GM12878 (cell line): Measurements from ENCODE around the gene PRKCE. TPM values are rescaled to one million over a fixed set of nuclear protein-coding genes. Genes with fewer than 3 reads are reported as not detected.

Experiments used
- ATAC-seq: fragments of 200-7000 bp; cut with Tn5 transposase; 3 replicates; pipeline ENCODE4 v1.9.1; 2020; ENCODE audit warnings: mild to moderate bottlenecking, moderate library complexity
- BruUV-seq: library from RNA; stranded (reverse); fragments of 400-500 nt; replicated peaks from 2 replicates; lab custom pipeline; 2021; lab: Mats Ljungman, UMichigan
- CTCF ChIA-PET: fragments of 300-600 bp; sonication (Branson Sonifier 250); formaldehyde crosslinking; extraction: SDS; loops from one replicate; lab custom pipeline; 2021; ENCODE audit warnings: inconsistent platforms; lab: Yijun Ruan, JAX
- POLR2A ChIA-PET: fragments of 350-600 bp; formaldehyde crosslinking; extraction: SDS; loops from one replicate; lab custom pipeline; 2021; ENCODE audit warnings: inconsistent platforms; lab: Charles Lee
- RAD21 ChIA-PET: fragments of 300-600 bp; sonication (Branson Sonifier 250); formaldehyde crosslinking; loops from one replicate; lab custom pipeline; 2023; ENCODE audit warnings: antibody characterized with exemption; ENCODE audit not compliant: unreplicated experiment; lab: Charles Lee
- SMC1A ChIA-PET: fragments of 300-600 bp; sonication (Branson Sonifier 250); formaldehyde crosslinking; loops from one replicate; lab custom pipeline; 2023; ENCODE audit not compliant: unreplicated experiment, uncharacterized antibody; lab: Charles Lee
- DNase-seq: peaks from one replicate; pipeline ENCODE4 v3.0.0-alpha.2; 2011; ENCODE audit warnings: low read depth, low spot score
- FAIRE-seq: peaks from 3 replicates; lab custom pipeline; 2011; peaks lifted over from hg19 to GRCh38; lab: Jason Lieb, UNC
- H2AFZ ChIP-seq: 2 replicates; pipeline ENCODE4 v1.6.0; 2011; ENCODE audit warnings: low read depth, low read length, control low read depth; ENCODE audit not compliant: control insufficient read depth
- H3K27ac ChIP-seq: 2 replicates; pipeline ENCODE4 v1.5.1; 2011; ENCODE audit warnings: control low read depth; ENCODE audit not compliant: control insufficient read depth, insufficient read depth
- H3K27me3 ChIP-seq, 2 experiments: replicated peaks in 1 of 2; 2 replicates each; pipeline versions ENCODE4 v1.6.0 to v1.6.1; 2011; ENCODE audit warnings: low read length in 1 of 2; ENCODE audit not compliant: control insufficient read depth in 2 of 2, insufficient read depth in 2 of 2
- H3K36me3 ChIP-seq, 2 experiments: 2 replicates each; pipeline ENCODE4 v1.5.1; 2011; ENCODE audit warnings: low read length in 1 of 2; ENCODE audit not compliant: control insufficient read depth in 2 of 2, insufficient read depth in 2 of 2
- H3K4me1 ChIP-seq: 2 replicates; pipeline ENCODE4 v1.6.1; 2011; ENCODE audit warnings: mild to moderate bottlenecking, low read length, moderate library complexity, mixed read lengths; ENCODE audit not compliant: control insufficient read depth, insufficient read depth
- H3K4me2 ChIP-seq: 2 replicates; pipeline ENCODE4 v1.6.0; 2011; ENCODE audit warnings: control low read depth; ENCODE audit not compliant: control insufficient read depth, insufficient read depth
- H3K4me3 ChIP-seq: fragments of 200-600 bp; sonication (generic); 2 replicates; pipeline ENCODE4 v1.5.1; 2016
- H3K79me2 ChIP-seq: 2 replicates; pipeline ENCODE4 v1.6.0; 2011; ENCODE audit warnings: low read length; ENCODE audit not compliant: control insufficient read depth, insufficient read depth
- H3K9ac ChIP-seq: 2 replicates; pipeline ENCODE4 v1.8.0; 2011; ENCODE audit warnings: low read length, control low read depth, mixed read lengths; ENCODE audit not compliant: control insufficient read depth, insufficient read depth
- H3K9me3 ChIP-seq: replicated peaks from 3 replicates; pipeline ENCODE4 v1.5.1; 2011; ENCODE audit warnings: mild to moderate bottlenecking, low read length; ENCODE audit not compliant: control insufficient read depth, insufficient read depth
- H4K20me1 ChIP-seq: 2 replicates; pipeline ENCODE4 v1.6.0; 2011; ENCODE audit not compliant: control insufficient read depth, insufficient read depth
- ETV6 ChIP-seq, 2 experiments: fragments of 450-650 bp in 1 of 2; IDR thresholded peaks in 1 of 2; conservative IDR thresholded peaks in 1 of 2; 2 replicates each; pipeline ENCODE4 v1.6.1; 2014; ENCODE audit warnings: antibody characterized with exemption in 1 of 2, borderline replicate concordance in 1 of 2, low read depth in 1 of 2, mild to moderate bottlenecking in 1 of 2, moderate library complexity in 1 of 2
- EZH2 ChIP-seq: IDR thresholded peaks from 2 replicates; pipeline ENCODE4 v1.6.1; 2012; ENCODE audit warnings: low read depth, mild to moderate bottlenecking, control low read depth, inconsistent platforms, low read length, borderline replicate concordance; ENCODE audit not compliant: control insufficient read depth
- FOS ChIP-seq: IDR thresholded peaks from 3 replicates; pipeline ENCODE4 v1.6.1; 2011; ENCODE audit warnings: borderline replicate concordance; ENCODE audit not compliant: insufficient read length; ENCODE audit errors: extremely low read depth
- FOXM1 ChIP-seq: IDR thresholded peaks from 2 replicates; pipeline ENCODE4 v1.6.1; 2012; ENCODE audit warnings: low read depth, mild to moderate bottlenecking, inconsistent platforms, low read length, moderate library complexity
- IKZF2 ChIP-seq, 2 experiments: fragments of 450-650 bp; IDR thresholded peaks; 2 replicates each; pipeline ENCODE4 v1.6.1; 2017; ENCODE audit warnings: mild to moderate bottlenecking in 2 of 2, moderate library complexity in 2 of 2
- JUNB ChIP-seq: IDR thresholded peaks from 2 replicates; pipeline ENCODE4 v1.6.1; 2016; ENCODE audit warnings: antibody characterized with exemption, mild to moderate bottlenecking
- PML ChIP-seq: IDR thresholded peaks from 2 replicates; pipeline ENCODE4 v1.6.1; 2012; ENCODE audit warnings: low read length, inconsistent platforms
- RUNX3 ChIP-seq: IDR thresholded peaks from 2 replicates; pipeline ENCODE4 v1.6.1; 2012; ENCODE audit warnings: low read length, inconsistent platforms
- SPI1 ChIP-seq: IDR thresholded peaks from 2 replicates; pipeline ENCODE4 v1.6.1; 2011; ENCODE audit warnings: low read depth, mild to moderate bottlenecking, low read length, moderate library complexity, borderline replicate concordance; ENCODE audit not compliant: insufficient read depth
- TAF1 ChIP-seq: IDR thresholded peaks from 2 replicates; pipeline ENCODE4 v1.6.1; 2011; ENCODE audit warnings: mild to moderate bottlenecking, low read depth, low read length, borderline replicate concordance
- TCF7 ChIP-seq: IDR thresholded peaks from 2 replicates; pipeline ENCODE4 v1.6.1; 2014; ENCODE audit warnings: antibody characterized with exemption, borderline replicate concordance
- ZNF217 ChIP-seq: fragments of 450-650 bp; IDR thresholded peaks from 2 replicates; pipeline ENCODE4 v1.6.1; 2017; ENCODE audit warnings: antibody characterized with exemption, mild to moderate bottlenecking
- WGBS: methylation state at CpG from one replicate; pipeline ENCODE4 v1.1.6; 2016; ENCODE audit warnings: low lambda C conversion rate; ENCODE audit not compliant: insufficient replicate concordance, insufficient coverage; ENCODE audit errors: missing lambda C conversion rate; 5-methylcytosine and 5-hydroxymethylcytosine counted together
- in situ Hi-C: fragments of 300-500 bp; cut with MboI; formaldehyde crosslinking; loops from 9 replicates; pipeline ENCODE4 v1.14.3; 2018; ENCODE audit warnings: mixed read lengths
- intact Hi-C: fragments of 100-400 bp; cut with micrococcal nuclease; formaldehyde crosslinking; loops from one replicate; pipeline ENCODE4 v1.14.2; 2022; ENCODE audit not compliant: unreplicated experiment
- polyA plus RNA-seq, 11 experiments: library from polyadenylated mRNA; depleted of rRNA in 4 of 11; unstranded in 6 of 11; stranded (reverse) in 5 of 11; fragments of >200 nt; fragmentation: Nextera tagmentation in 4 of 11; fragmentation: Illumina TruSeq in 1 of 11; extraction: Ambion mirVana in 4 of 11; extraction: Trizol in 1 of 11; gene quantifications; 1 replicate in 1 of 11; 2 replicates in 10 of 11; pipeline versions ENCODE4 v1.2.1 to v1.2.3, GENCODE V29; 2011 to 2016; ENCODE audit warnings: inconsistent platforms in 2 of 11, missing spikeins in 2 of 11, low read depth in 1 of 11
- total RNA-seq, 4 experiments: library from RNA; depleted of rRNA in 3 of 4; stranded (reverse); fragments of >200 nt in 3 of 4; fragmentation: Illumina TruSeq in 1 of 4; extraction: Trizol in 1 of 4; gene quantifications; 2 replicates each; pipeline versions ENCODE4 v1.2.1 to v1.2.3, GENCODE V29; 2013 to 2021
- TF ChIP-seq, protein P1 (sequence below): IDR thresholded peaks from 2 replicates; pipeline ENCODE4 v1.6.1; 2012; ENCODE audit warnings: low read length, inconsistent platforms
- TF ChIP-seq, protein P2 (sequence below): fragments of 450-650 bp; IDR thresholded peaks from 2 replicates; pipeline ENCODE4 v1.6.1; 2017; ENCODE audit warnings: mild to moderate bottlenecking, low read depth, inconsistent platforms; ENCODE audit not compliant: poor library complexity, severe bottlenecking

Gene PRKCE
- total and polyA plus RNA-seq, 10 of the 15 experiments (the other 5 are each of a cell fraction or from before 2014, with no cell fraction given) = 2.6 to 28.2 (median 11.3) TPM

DNA sequence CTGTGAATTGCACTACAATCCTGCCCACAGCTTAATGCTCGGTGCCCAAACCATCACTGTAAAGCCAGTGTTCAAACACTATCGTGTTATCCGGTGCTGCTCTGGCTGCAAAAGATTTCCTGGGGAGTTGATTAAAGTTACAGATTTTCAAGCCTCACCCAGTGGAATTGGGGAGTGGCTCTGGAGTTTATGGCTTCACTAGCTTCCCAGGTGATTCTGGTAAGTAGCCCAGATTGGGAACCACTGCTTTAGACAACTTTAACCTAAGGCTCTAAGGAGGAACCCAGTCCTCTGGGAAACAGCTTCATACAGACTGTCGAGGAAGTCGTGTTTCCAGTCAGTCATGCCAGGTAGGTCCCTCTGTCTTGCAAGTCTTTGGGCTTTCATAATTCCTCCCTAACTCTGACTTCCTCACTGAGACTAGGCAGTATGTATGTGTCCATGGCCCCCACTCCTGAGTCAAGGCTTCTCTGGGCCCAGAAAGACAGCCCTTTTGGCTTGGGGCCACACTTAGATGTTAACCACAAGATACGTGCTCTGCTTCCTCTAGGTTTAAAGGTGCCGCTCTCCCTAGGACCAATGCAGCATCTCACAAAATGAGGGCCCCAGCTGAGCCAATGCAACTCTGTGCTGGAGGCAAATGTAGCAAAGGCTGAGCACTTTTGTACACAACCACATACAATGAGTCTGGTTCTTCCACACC, 299.7 kb downstream of the PRKCE start:
- no TSS peak for BruUV-seq
- 67% methylated on average over 7 of the region's 7 CpGs for WGBS
- Histone ChIP-seq H3K4me1 (no peaks in the 10 kb centered on the region), H3K9ac (no peak overlapping the region), H4K20me1 (no peaks in the 10 kb centered on the region), H3K27me3 (no peaks in the 10 kb centered on the region), H3K79me2 (no peaks in the 10 kb centered on the region), H3K9me3 (no peaks in the 10 kb centered on the region), H3K4me2 (no peak overlapping the region), H2AFZ (no peak overlapping the region), H3K4me3 (no peak overlapping the region), H3K27ac (no peak overlapping the region), H3K36me3 (no peaks in the 10 kb centered on the region)
- ATAC-seq (no peak), FAIRE-seq (no peak), DNase-seq (no peak)
- TF ChIP-seq RUNX3 (peak; percentile 50; the same call in 1 of the 2 replicates), TCF7 (no peak)
- SMC1A ChIA-PET = no interaction called here
- CTCF ChIA-PET = no interaction called here
- POLR2A ChIA-PET = interaction anchor here (1.3 kb wide), 1 partner anchor 24 kb away, joined by 3 read pairs; no protein-coding TSS in a partner anchor
- intact Hi-C loops (no loop called here), in situ Hi-C loops (no loop called here)
- RAD21 ChIA-PET = interaction anchor here (1.1 kb wide), 1 partner anchor 23 kb away, joined by 3 read pairs; no protein-coding TSS in a partner anchor

DNA sequence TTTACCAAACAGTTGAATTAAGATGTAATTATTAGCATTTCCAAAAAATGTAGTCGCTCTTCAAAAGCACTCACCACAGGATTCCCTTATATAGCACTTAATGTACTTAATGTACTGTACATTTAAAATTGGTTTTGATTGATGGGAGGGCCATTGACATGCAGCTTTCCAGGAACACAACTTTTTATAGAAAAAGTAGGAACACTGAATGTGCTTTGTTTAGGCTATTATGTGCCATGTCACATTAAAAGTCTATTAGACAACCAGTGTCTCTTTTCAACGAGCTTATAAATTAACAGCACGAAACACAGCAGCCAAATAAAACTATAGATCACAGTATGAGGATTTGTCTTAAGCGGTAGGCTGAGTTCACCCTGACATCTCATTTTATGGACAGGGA, 301.1 kb downstream of the PRKCE start:
- POLR2A ChIA-PET = interaction anchor here (1.6 kb wide), 1 partner anchor 11 kb away, joined by 4 read pairs; no protein-coding TSS in a partner anchor
- H4K20me1 ChIP-seq = no peaks in the 10 kb centered on the region
- BruUV-seq = no TSS peak
- TF ChIP-seq TAF1 = no peak
- TF ChIP-seq PML = no peak
- TF ChIP-seq, protein P1, sequence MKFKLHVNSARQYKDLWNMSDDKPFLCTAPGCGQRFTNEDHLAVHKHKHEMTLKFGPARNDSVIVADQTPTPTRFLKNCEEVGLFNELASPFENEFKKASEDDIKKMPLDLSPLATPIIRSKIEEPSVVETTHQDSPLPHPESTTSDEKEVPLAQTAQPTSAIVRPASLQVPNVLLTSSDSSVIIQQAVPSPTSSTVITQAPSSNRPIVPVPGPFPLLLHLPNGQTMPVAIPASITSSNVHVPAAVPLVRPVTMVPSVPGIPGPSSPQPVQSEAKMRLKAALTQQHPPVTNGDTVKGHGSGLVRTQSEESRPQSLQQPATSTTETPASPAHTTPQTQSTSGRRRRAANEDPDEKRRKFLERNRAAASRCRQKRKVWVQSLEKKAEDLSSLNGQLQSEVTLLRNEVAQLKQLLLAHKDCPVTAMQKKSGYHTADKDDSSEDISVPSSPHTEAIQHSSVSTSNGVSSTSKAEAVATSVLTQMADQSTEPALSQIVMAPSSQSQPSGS = no peak
- TF ChIP-seq, protein P2, sequence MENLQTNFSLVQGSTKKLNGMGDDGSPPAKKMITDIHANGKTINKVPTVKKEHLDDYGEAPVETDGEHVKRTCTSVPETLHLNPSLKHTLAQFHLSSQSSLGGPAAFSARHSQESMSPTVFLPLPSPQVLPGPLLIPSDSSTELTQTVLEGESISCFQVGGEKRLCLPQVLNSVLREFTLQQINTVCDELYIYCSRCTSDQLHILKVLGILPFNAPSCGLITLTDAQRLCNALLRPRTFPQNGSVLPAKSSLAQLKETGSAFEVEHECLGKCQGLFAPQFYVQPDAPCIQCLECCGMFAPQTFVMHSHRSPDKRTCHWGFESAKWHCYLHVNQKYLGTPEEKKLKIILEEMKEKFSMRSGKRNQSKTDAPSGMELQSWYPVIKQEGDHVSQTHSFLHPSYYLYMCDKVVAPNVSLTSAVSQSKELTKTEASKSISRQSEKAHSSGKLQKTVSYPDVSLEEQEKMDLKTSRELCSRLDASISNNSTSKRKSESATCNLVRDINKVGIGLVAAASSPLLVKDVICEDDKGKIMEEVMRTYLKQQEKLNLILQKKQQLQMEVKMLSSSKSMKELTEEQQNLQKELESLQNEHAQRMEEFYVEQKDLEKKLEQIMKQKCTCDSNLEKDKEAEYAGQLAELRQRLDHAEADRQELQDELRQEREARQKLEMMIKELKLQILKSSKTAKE = no peak
- no peak for TF ChIP-seq SPI1
- TF ChIP-seq ETV6 (conservative IDR thresholded peaks at IDR 0.05 in 1 of 2, IDR thresholded peaks at IDR 0.05 in 1 of 2; ENCODE audit: borderline replicate concordance in 1 of 2, low read depth in 1 of 2) = no peak
- TF ChIP-seq ZNF217 = no peak
- TF ChIP-seq FOS = no peak
- no peak for TF ChIP-seq FOXM1
- no peak for TF ChIP-seq IKZF2 (IDR thresholded peaks at IDR 0.05)
- no peak for TF ChIP-seq JUNB
- no peak for TF ChIP-seq EZH2

More for the DNA sequence above, 301.1 kb downstream of the PRKCE start:
- no peaks in the 10 kb centered on the region for H3K9me3 ChIP-seq
- H3K27ac ChIP-seq = no peak overlapping the region
- no peaks in the 10 kb centered on the region for H3K4me1 ChIP-seq
- in situ Hi-C loops (no loop called here), intact Hi-C loops (no loop called here)
- H3K9ac ChIP-seq = no peak overlapping the region
- no peak for ATAC-seq
- FAIRE-seq = no peak
- H3K27me3 ChIP-seq = no peaks in the 10 kb centered on the region
- no peaks in the 10 kb centered on the region for H3K79me2 ChIP-seq
- ChIA-PET SMC1A (no interaction called here), RAD21 (no interaction called here), CTCF (no interaction called here)
- H3K4me2 ChIP-seq = no peak overlapping the region
- no peak for DNase-seq
- no peaks in the 10 kb centered on the region for H3K36me3 ChIP-seq
- H3K4me3 ChIP-seq = no peak overlapping the region
- no peak overlapping the region for H2AFZ ChIP-seq
- 59% methylated on average over 4 of the region's 4 CpGs for WGBS
